Activated CD8-positive, alpha-beta memory T cell treated with anti-CD3 and anti-CD28 coated beads for 24 hours (primary cell): Measurements from ENCODE around the gene FYN.

Source experiments
- DNase-seq: peaks from one replicate; pipeline ENCODE4 v3.0.0-alpha.2; 2020

FYN gene

DNA sequence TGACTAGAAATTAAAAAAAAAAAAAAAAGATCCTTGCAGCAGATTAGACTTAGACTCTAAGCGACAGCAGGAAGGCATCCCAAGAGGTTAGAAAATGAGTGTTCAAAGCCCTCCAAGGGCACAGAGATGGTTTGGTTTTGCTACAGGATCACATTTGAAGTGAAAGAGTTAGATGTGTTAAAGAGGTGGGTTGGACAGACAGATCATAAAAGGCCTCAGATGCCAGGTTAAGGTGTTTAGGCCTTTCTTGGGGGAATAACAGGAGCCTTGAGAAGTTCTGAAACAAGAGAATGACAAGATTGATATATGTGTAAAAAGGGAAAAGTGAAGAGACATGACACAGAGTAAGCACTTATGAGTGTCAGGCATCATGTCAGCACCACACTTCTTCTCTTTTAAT is 107.5 kb downstream of the FYN start:
- DNase-seq: no peak

- peak; percentile 80 for DNase-seq
Measured at GRCh38 chr6:111764238-111765175, 108.7 kb downstream of the FYN start.

DNA sequence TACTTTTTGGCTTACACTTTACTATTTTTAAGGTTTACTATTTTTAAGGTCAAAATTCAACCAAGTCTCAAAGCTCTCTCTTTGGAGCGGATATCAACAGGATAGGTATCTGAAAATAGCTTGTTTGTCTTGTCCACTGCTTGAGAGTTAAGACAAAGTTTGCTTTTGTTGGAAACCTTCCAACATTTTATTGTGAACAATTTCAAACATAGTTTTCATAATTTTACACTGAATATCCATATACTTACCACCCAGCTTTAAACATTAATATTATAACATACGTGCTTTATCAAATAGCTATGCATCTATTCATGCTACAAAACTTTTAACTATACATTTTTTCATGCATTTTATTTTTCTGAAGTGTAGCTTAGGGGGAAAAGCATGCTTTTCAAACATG is 109.9 kb downstream of the FYN start:
- DNase-seq: no peak

GRCh38 chr6:111761783-111762312 is 111.4 kb downstream of the FYN start:
- peak; percentile 77 for DNase-seq

DNA sequence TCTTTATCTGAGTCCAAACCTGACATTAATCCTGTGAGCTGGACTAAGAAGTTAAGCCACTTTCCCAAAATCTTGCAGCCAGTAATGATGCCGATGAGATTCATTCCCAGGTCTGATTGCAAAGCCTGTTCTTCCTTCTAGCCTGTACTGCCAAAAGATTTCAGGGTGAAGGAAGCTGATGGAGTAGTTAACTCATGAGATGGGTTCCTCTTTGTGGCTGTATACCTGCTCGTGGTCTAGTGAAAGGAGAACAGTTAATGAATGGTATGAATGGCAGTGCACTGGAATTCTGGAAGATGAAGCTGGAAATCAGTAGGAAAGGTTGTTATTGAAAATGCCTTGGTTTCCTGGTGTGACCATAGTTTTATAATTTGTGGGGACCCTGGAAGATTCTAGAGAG is 112.0 kb downstream of the FYN start:
- DNase-seq: no peak

GRCh38 chr6:111759836-111760785 is 113.1 kb downstream of the FYN start:
- DNase-seq: peak; percentile 74

- peak; percentile 75 for DNase-seq
Measured at GRCh38 chr6:111759331-111759835, 113.9 kb downstream of the FYN start.

DNA sequence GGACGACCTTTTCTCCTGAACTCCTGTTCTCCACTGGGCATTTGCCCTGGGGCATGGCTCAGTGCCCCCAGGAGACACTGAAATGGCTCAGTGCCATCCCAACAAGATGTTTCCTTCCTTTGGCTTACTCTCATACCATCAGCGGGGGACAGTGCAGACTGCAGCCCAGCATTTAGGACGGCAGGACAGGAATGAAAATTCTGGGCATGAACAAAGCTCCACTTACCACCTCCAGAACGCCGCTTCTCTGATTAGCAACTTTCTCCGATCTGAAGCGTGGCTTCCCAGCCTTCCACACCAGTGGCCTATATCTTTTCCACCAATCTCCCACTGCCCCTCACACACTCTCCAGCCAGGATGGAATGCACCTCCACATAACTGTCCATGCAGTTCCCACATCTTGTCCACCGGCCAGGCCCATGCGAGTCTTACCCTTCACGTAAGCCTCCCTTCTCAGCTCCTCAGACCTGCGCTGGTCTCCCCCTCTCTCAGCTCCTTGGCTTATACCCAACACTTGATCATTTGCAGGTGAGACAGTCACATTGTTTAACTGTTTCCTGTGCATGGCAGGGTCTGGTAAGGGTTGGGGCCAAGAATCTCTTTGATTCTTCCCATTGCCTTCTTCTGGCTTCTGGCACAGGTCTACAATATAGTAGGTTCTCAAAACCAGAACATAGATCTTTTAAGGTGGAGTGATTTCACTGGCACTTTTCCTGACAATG is 114.5 kb downstream of the FYN start:
- no peak for DNase-seq

DNA sequence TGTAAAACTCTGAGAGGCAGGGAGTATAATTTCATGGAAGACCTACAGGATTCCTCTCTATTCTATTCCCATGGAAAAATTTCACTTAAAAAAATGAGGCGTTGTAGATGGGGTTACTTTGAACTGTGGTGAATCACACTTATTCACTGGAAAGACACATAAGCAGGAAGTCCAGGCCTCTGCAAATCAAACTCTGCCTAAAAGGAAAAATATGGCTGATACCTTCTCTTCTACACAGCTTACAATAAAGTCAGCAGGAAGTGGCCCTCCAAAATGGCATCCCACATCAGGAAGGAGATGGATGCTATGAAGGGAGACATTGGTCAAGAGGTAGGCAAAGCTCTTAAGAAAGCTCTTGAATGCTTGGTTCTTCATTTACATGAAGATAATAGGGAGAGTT is 115.9 kb downstream of the FYN start:
- DNase-seq: no peak

- DNase-seq: no peak
Measured at GRCh38 chr6:111754423-111754822, 118.8 kb downstream of the FYN start.

GRCh38 chr6:111753573-111753972 is 119.7 kb downstream of the FYN start:
- no peak for DNase-seq

DNA sequence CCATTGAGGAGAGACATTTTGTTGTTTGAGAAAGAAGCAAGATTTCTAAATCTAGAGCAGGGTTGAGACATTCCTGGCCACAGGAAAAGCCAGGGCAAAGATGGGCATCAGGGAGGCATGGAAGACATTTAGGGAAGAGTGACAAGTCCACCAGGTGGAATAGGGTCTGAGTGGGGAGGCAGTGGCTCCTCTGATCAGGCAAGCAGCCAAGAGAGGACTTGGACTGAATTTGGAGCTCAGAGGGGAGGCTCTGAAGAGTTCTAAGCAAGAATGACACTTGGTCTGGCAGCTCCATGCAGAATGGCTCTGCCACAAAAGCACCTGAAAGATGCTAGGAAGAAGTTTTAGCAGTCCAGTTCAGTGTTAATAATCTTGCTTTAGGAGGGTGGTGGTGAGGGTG is 120.8 kb downstream of the FYN start:
- no peak for DNase-seq

GRCh38 chr6:111750753-111751673 is 122.2 kb downstream of the FYN start:
- DNase-seq: peak; percentile 57

DNA sequence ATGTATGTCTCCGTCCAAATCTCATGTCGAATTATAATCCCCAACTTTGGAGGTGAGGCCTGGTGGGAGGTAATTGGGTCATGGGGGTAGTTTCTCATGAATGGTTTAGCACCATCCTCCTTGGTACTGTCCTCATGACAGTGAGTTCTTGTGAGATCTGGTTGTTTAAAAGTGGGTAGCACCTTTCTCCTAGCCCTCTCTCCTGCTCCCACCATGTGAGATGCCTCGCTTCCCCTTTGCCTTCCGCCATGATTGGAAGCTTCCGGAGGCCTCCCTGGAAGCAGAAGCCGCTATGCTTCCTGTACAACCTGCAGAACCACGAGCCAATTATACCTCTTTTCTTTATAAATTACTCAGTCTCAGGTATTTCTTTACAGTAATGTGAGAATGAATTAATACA is 123.1 kb downstream of the FYN start:
- DNase-seq: no peak

- DNase-seq: no peak
Measured at GRCh38 chr6:111748231-111748647, 125.0 kb downstream of the FYN start.

GRCh38 chr6:111747829-111748228 is 125.4 kb downstream of the FYN start:
- DNase-seq: no peak

DNA sequence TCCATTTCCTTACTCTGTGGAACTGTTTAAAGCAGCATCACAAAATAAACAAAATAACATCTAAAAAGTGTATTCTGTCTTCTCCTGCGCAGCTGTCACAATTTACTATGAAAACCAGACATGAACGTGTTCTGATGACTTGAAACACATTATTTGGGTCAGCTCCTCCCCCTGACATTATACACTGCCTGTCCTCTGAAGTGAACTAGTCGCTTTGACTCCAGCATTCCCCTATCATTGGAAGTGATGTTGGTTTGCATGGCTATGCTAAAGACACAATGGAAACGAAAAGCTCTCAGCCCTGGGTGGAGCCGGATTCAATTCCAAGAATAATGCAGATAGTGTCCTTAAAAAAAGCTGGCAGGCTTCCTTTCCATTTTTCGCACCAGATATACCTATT is 125.9 kb downstream of the FYN start:
- DNase-seq: no peak

DNA sequence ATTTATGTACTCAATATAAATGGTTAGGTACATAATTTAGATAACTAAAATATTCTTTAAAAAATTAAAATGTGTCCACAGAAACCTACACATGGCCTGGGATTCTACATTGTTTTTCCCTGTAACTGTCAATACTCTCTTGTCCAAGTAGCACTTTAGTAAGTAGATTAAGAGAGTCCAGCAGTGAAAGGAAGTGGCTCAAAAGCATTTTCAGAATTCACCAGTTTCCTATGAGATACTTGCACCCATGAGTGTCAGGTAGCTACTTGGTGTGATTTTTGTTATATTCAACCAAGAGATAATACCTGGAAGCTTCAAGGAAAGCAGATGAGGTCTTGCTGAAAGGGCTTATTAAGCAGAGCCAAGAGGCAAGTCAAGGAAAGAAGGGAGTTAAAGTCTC is 126.3 kb downstream of the FYN start:
- DNase-seq: no peak

- no peak for DNase-seq
Measured at GRCh38 chr6:111745636-111746035, 127.6 kb downstream of the FYN start.

DNA sequence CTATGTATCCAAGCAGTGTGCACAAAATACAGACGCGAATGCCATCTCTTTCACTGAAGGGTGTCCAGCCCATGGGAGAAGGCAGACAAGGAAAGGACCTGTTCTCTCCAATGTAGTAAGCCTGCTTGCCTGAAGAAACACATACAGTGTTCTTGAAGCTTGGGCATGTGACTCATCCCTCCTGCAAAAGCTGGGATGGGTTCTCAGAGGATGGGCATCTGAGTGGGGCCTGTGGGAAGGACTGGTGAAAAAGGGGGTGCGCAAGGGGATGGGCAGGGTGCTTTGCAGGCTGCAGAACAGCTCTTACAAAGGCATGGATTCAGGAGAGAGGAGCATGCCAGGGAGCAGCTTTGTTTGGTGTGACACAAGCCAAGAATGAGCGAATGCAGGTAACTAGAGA is 128.1 kb downstream of the FYN start:
- no peak for DNase-seq
